Upper lobe of right lung (tissue), 1 donor: ENCODE measurements around the gene MINPP1. TPM values are rescaled to one million over a fixed set of nuclear protein-coding genes. Genes with fewer than 3 reads are reported as not detected.

Experiments used
- ATAC-seq: fragments of 200-7000 bp; cut with Tn5 transposase; one replicate; pipeline ENCODE4 v1.9.1; 2020; ENCODE audit warnings: mild to moderate bottlenecking, moderate library complexity
- DNase-seq: peaks from one replicate; pipeline ENCODE4 v3.0.0-alpha.2; 2020
- H3K27ac ChIP-seq: fragments of 200-600 bp; one replicate; pipeline ENCODE4 v1.8.0; 2022
- H3K27me3 ChIP-seq: fragments of 200-600 bp; one replicate; pipeline ENCODE4 v1.8.0; 2022; ENCODE audit warnings: mild to moderate bottlenecking
- H3K36me3 ChIP-seq: fragments of 200-600 bp; one replicate; pipeline ENCODE4 v1.8.0; 2022
- H3K4me1 ChIP-seq: fragments of 200-600 bp; one replicate; pipeline ENCODE4 v1.8.0; 2022
- H3K4me3 ChIP-seq: fragments of 200-600 bp; one replicate; pipeline ENCODE4 v1.8.0; 2022; ENCODE audit warnings: mild to moderate bottlenecking
- H3K9me3 ChIP-seq: fragments of 200-600 bp; one replicate; pipeline ENCODE4 v1.8.0; 2022
- CTCF ChIP-seq: fragments of 200-600 bp; IDR thresholded peaks from one replicate; pipeline ENCODE4 v1.8.0; 2022; ENCODE audit warnings: antibody characterized with exemption
- intact Hi-C: fragments of 100-400 bp; cut with DNase I; formaldehyde crosslinking; loops from one replicate; pipeline ENCODE4 v1.11.0; 2022
- total RNA-seq: library from RNA; stranded (reverse); fragmentation: NEBNext Ultra II Directional; extraction: Animal tissue kit (Norgen Biotek cat#: 25700); gene quantifications from one replicate; pipeline ENCODE4 v1.2.1, GENCODE V29; 2021
- donor health status: DM: no; HTN: yes; CAD: no; lungs with severe emphysema.

MINPP1 gene
- total RNA-seq, 1 donor from 2014 or later, result 15.4 TPM

GRCh38 chr10:87506956-87507355 lies 2.3 kb downstream of the MINPP1 start:
- no peak overlapping the region for H3K4me3 ChIP-seq
- no peak for DNase-seq
- no peak overlapping the region for H3K27ac ChIP-seq
- H3K36me3 ChIP-seq, result peaks cover 37% of the 10 kb centered on the region
- H3K4me1 ChIP-seq, result peaks cover 16% of the 10 kb centered on the region
- intact Hi-C loops, result no loop called here
- no peaks in the 10 kb centered on the region for H3K9me3 ChIP-seq
- no peak for ATAC-seq
- no peak for TF ChIP-seq CTCF
- H3K27me3 ChIP-seq, result no peaks in the 10 kb centered on the region

GRCh38 chr10:87507879-87508483 lies 3.3 kb downstream of the MINPP1 start:
- Histone ChIP-seq H3K36me3 (peaks cover 45% of the 10 kb centered on the region), H3K4me3 (no peak overlapping the region), H3K4me1 (peaks cover 16% of the 10 kb centered on the region), H3K27me3 (no peaks in the 10 kb centered on the region), H3K27ac (no peak overlapping the region), H3K9me3 (no peaks in the 10 kb centered on the region)
- intact Hi-C loops, result no loop called here
- no peak for ATAC-seq
- DNase-seq, result no peak
- TF ChIP-seq CTCF, result no peak

GRCh38 chr10:87508837-87509236 lies 4.1 kb downstream of the MINPP1 start:
- Histone ChIP-seq H3K4me3 (no peak overlapping the region), H3K36me3 (peaks cover 53% of the 10 kb centered on the region), H3K9me3 (no peaks in the 10 kb centered on the region), H3K4me1 (peaks cover 16% of the 10 kb centered on the region), H3K27ac (no peak overlapping the region), H3K27me3 (no peaks in the 10 kb centered on the region)
- no peak for DNase-seq
- intact Hi-C loops, result no loop called here
- no peak for ATAC-seq
- no peak for TF ChIP-seq CTCF

GRCh38 chr10:87510025-87510424 lies 5.3 kb downstream of the MINPP1 start:
- no peaks in the 10 kb centered on the region for H3K9me3 ChIP-seq
- no peak overlapping the region for H3K4me3 ChIP-seq
- no peak for DNase-seq
- H3K36me3 ChIP-seq, result peaks cover 65% of the 10 kb centered on the region
- intact Hi-C loops, result no loop called here
- ATAC-seq, result no peak
- no peak for TF ChIP-seq CTCF
- no peaks in the 10 kb centered on the region for H3K27me3 ChIP-seq
- H3K27ac ChIP-seq, result no peak overlapping the region
- H3K4me1 ChIP-seq, result peaks cover 11% of the 10 kb centered on the region

GRCh38 chr10:87511526-87511925 lies 6.8 kb downstream of the MINPP1 start:
- Histone ChIP-seq H3K4me1 (peaks cover 9% of the 10 kb centered on the region), H3K27ac (no peak overlapping the region), H3K9me3 (no peaks in the 10 kb centered on the region), H3K27me3 (no peaks in the 10 kb centered on the region), H3K36me3 (peaks cover 71% of the 10 kb centered on the region), H3K4me3 (no peak overlapping the region)
- ATAC-seq, result no peak
- intact Hi-C loops, result no loop called here
- no peak for TF ChIP-seq CTCF
- no peak for DNase-seq

GRCh38 chr10:87518937-87519336 lies 14.2 kb downstream of the MINPP1 start:
- DNase-seq, result no peak
- intact Hi-C loops, result no loop called here

More at GRCh38 chr10:87518937-87519336, 14.2 kb downstream of the MINPP1 start:
- Histone ChIP-seq H3K4me3 (no peak overlapping the region), H3K4me1 (no peaks in the 10 kb centered on the region), H3K27ac (no peak overlapping the region), H3K27me3 (no peaks in the 10 kb centered on the region), H3K9me3 (no peaks in the 10 kb centered on the region), H3K36me3 (peaks cover 51% of the 10 kb centered on the region)
- no peak for TF ChIP-seq CTCF
- ATAC-seq, result no peak
